ENCODE measurements around the gene CDH10.

CDH10 gene

GRCh38 chr5:24475101-24475500 is 169.7 kb downstream of the CDH10 start:
- DNase-seq = no peak

DNA sequence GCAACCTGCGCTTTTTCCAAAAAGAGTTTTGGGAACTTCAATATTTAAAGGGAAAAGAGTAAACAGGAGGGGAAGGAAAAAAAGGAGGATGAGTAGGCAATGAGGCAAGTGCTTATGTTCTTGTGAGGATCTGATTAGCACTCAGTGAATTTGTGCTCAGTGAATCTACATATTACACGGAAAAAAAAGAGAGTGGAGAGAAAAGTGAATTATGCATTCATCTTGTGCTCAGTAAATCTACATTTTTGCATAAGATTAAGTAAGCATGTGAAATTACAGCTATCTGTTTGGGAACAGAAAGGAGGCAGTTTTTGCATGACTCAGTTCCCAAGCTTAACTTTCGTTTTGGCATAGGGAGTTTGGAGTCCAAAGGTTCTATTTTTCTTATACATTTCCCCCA is 170.1 kb downstream of the CDH10 start:
- DNase-seq = no peak

DNA sequence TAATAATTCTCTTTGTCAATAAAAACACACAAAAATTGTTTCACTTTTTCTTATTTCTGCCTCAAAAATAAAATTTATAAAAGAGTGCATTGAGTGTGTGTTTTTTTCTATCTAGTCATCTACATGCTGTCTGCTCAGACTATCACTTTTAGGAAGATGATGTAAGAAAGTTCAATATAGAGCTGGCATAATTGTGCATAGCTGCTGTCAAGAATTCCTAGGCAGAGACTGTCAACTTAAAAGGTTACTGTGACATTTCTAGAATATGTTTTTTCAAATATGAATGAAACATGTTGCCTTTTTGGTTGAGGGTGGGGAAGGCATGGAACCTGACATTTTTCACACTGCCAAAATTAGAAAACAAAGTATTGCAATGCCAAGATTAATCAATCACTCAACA is 172.3 kb downstream of the CDH10 start:
- DNase-seq = no peak

DNA sequence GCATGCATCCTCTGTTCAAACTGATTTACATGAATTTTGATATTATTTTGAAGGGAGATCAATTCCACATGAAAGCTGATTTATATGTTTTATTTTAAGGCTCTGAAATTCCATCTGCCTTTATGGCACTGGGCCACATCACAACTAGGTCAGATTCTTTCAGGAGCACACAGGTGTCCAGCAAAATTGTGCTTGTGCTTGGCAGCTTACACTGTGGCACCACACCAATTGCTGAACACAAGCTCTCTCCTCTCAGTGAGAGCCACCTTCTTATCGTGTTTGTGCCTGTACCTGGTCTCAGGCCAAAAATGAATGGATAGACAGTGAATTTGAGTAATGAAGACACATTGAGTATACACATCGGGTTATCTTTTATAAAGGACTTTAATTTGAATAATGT is 200.4 kb downstream of the CDH10 start:
- DNase-seq = no peak

DNA sequence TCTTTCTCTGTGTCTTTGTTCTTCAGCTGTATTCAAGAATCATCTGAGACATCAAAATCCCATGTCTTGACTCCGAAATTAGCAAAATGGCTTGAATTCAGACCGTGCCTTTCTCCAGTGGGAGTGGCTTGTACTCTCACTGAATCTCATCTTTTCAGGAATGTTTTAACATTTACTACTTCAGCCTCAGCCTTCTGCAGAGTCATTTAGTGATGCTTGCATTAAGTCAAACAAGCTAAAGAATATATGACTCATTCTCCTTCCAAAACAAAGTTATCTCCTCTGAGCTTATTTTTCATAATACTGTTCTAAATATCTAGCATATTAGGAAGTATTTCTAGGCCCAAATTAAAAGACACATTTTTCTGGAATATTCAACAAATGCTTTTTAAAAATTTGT is 205.3 kb downstream of the CDH10 start:
- no peak for DNase-seq

Measured in RPMI8226 (cell line).